H54 (cell line): ENCODE measurements around the gene ZFP90.
"Not testable (repeated sequence)": the region's sequence is repeated elsewhere in the genome, so short reads cannot be mapped to it uniquely, and the experiment has no call there.

ENCODE experiments used
- DNase-seq: peaks from one replicate; pipeline ENCODE4 v3.0.0; 2011; ENCODE audit warnings: low spot score, mixed read lengths; ENCODE audit not compliant: insufficient read length
- FAIRE-seq: peaks from 3 replicates; lab custom pipeline; 2011; peaks lifted over from hg19 to GRCh38; lab: Jason Lieb, UNC
- POLR2A ChIP-seq: IDR thresholded peaks from 2 replicates; pipeline ENCODE4 v1.6.1; 2011; ENCODE audit warnings: low read depth, mild to moderate bottlenecking, low read length

Gene ZFP90

GRCh38 chr16:68528686-68529379 is 10.3 kb upstream of the ZFP90 start:
- peak; percentile 82 for DNase-seq
- peak; percentile 72 for FAIRE-seq
- no peak for TF ChIP-seq POLR2A

GRCh38 chr16:68529608-68529930 is 9.5 kb upstream of the ZFP90 start:
- no peak for TF ChIP-seq POLR2A
- FAIRE-seq (no peak), DNase-seq (peak; percentile 38)

GRCh38 chr16:68529931-68530701 is 9.0 kb upstream of the ZFP90 start:
- FAIRE-seq (peak; percentile 57), DNase-seq (peak; percentile 99)
- peak; percentile 72 for TF ChIP-seq POLR2A

GRCh38 chr16:68533937-68534336 is 5.2 kb upstream of the ZFP90 start:
- FAIRE-seq (no peak), DNase-seq (no peak)

GRCh38 chr16:68535331-68535730 is 3.8 kb upstream of the ZFP90 start:
- DNase-seq (no peak), FAIRE-seq (no peak)
- no peak for TF ChIP-seq POLR2A

More at GRCh38 chr16:68533937-68534336, 5.2 kb upstream of the ZFP90 start:
- TF ChIP-seq POLR2A: no peak

GRCh38 chr16:68539711-68540239 is 684 bp downstream of the ZFP90 start:
- no peak for TF ChIP-seq POLR2A
- DNase-seq: no peak
- FAIRE-seq: no peak

GRCh38 chr16:68548947-68549346 is 9.9 kb downstream of the ZFP90 start:
- no peak for TF ChIP-seq POLR2A
- FAIRE-seq: no peak
- DNase-seq: no peak

- no peak for DNase-seq
- FAIRE-seq: no peak
- no peak for TF ChIP-seq POLR2A
These were observed 14.1 kb downstream of the ZFP90 start for GRCh38 chr16:68553186-68553585.

GRCh38 chr16:68560341-68560740 is 21.2 kb downstream of the ZFP90 start:
- DNase-seq, FAIRE-seq: not testable (repeated sequence)

- no peak for TF ChIP-seq POLR2A
- no peak for DNase-seq
- FAIRE-seq: no peak
These were observed 24.7 kb downstream of the ZFP90 start for GRCh38 chr16:68563631-68564381.

- DNase-seq: no peak
- FAIRE-seq: no peak
- no peak for TF ChIP-seq POLR2A
These were observed 25.4 kb downstream of the ZFP90 start for GRCh38 chr16:68564382-68564985.

GRCh38 chr16:68574479-68574878 is 35.4 kb downstream of the ZFP90 start:
- no peak for TF ChIP-seq POLR2A
- FAIRE-seq (no peak), DNase-seq (no peak)

- no peak for TF ChIP-seq POLR2A
- FAIRE-seq: no peak
- no peak for DNase-seq
These were observed 36.0 kb downstream of the ZFP90 start for GRCh38 chr16:68575082-68575481.
